H9 (cell line): ENCODE data around the gene PITHD1. TPM values are rescaled to one million over a fixed set of nuclear protein-coding genes. Genes with fewer than 3 reads are reported as not detected.

Experiments used
- DNase-seq: peaks from one replicate; pipeline ENCODE4 v3.0.0-alpha.2; 2017
- H2AFZ ChIP-seq: one replicate; pipeline ENCODE4 v1.6.1; 2013; ENCODE audit warnings: mild to moderate bottlenecking, low read length, control low read depth, moderate library complexity
- H2AK5ac ChIP-seq: 2 replicates; pipeline ENCODE4 v1.6.1; 2013; ENCODE audit warnings: low read length, control low read depth, mixed read lengths; ENCODE audit not compliant: insufficient read length
- H2BK120ac ChIP-seq: one replicate; pipeline ENCODE4 v1.6.1; 2013; ENCODE audit warnings: low read depth, mild to moderate bottlenecking, low read length, control low read depth, inconsistent platforms; ENCODE audit not compliant: poor library complexity, severe bottlenecking
- H2BK12ac ChIP-seq: 2 replicates; pipeline ENCODE4 v1.6.1; 2013; ENCODE audit warnings: low read length, control low read depth, mixed read lengths, low read depth; ENCODE audit not compliant: insufficient read length
- H2BK15ac ChIP-seq: 2 replicates; pipeline ENCODE4 v1.6.1; 2013; ENCODE audit warnings: low read depth, low read length, control low read depth
- H2BK20ac ChIP-seq: one replicate; pipeline ENCODE4 v1.6.1; 2013; ENCODE audit warnings: low read depth, mild to moderate bottlenecking, low read length, control low read depth, inconsistent platforms; ENCODE audit not compliant: poor library complexity, severe bottlenecking
- H2BK5ac ChIP-seq: 2 replicates; pipeline ENCODE4 v1.6.1; 2013; ENCODE audit warnings: low read length, control low read depth, mixed read lengths; ENCODE audit not compliant: insufficient read length
- H3K14ac ChIP-seq: 2 replicates; pipeline ENCODE4 v1.6.1; 2013; ENCODE audit warnings: low read length, control low read depth; ENCODE audit not compliant: insufficient read depth
- H3K18ac ChIP-seq: 2 replicates; pipeline ENCODE4 v1.6.1; 2013; ENCODE audit warnings: low read depth, mild to moderate bottlenecking, mixed read lengths, low read length, control low read depth; ENCODE audit not compliant: insufficient read length
- H3K23ac ChIP-seq: 2 replicates; pipeline ENCODE4 v1.6.1; 2013; ENCODE audit warnings: low read length, control low read depth, mixed read lengths, low read depth; ENCODE audit not compliant: insufficient read length
- H3K23me2 ChIP-seq: 2 replicates; pipeline ENCODE4 v1.6.1; 2013; ENCODE audit warnings: low read depth, mild to moderate bottlenecking, mixed read lengths, low read length, control low read depth; ENCODE audit not compliant: insufficient read length, poor library complexity, severe bottlenecking
- H3K27ac ChIP-seq: 2 replicates; pipeline ENCODE4 v1.5.1; 2013; ENCODE audit warnings: low read length, control low read depth, mixed read lengths, low read depth; ENCODE audit not compliant: insufficient read length
- H3K27me3 ChIP-seq: 2 replicates; pipeline ENCODE4 v1.6.1; 2013; ENCODE audit warnings: low read length, control low read depth, inconsistent platforms; ENCODE audit not compliant: insufficient read depth
- H3K4ac ChIP-seq: 2 replicates; pipeline ENCODE4 v1.6.1; 2013; ENCODE audit warnings: low read depth, mild to moderate bottlenecking, control low read depth, inconsistent platforms, low read length, moderate library complexity
- H3K4me1 ChIP-seq: 2 replicates; pipeline ENCODE4 v1.6.1; 2013; ENCODE audit warnings: low read length, control low read depth, inconsistent platforms; ENCODE audit not compliant: insufficient read depth
- H3K4me2 ChIP-seq: 2 replicates; pipeline ENCODE4 v1.6.1; 2013; ENCODE audit warnings: low read length, control low read depth, mixed read lengths; ENCODE audit not compliant: insufficient read length, insufficient read depth
- H3K56ac ChIP-seq: 2 replicates; pipeline ENCODE4 v1.6.1; 2013; ENCODE audit warnings: low read depth, mild to moderate bottlenecking, mixed read lengths, low read length, control low read depth; ENCODE audit not compliant: insufficient read length
- H3K79me1 ChIP-seq: 2 replicates; pipeline ENCODE4 v1.6.1; 2013; ENCODE audit warnings: low read depth, mild to moderate bottlenecking, moderate library complexity, low read length, control low read depth, inconsistent platforms; ENCODE audit not compliant: insufficient read depth, poor library complexity, severe bottlenecking
- H3K79me2 ChIP-seq: 2 replicates; pipeline ENCODE4 v1.6.1; 2013; ENCODE audit warnings: low read length, control low read depth, inconsistent platforms; ENCODE audit not compliant: insufficient read depth
- H3K9ac ChIP-seq: 2 replicates; pipeline ENCODE4 v1.6.1; 2013; ENCODE audit warnings: low read length, control low read depth, mixed read lengths; ENCODE audit not compliant: insufficient read length; ENCODE audit errors: extremely low read depth
- H3K9me3 ChIP-seq: one replicate; pipeline ENCODE4 v1.6.1; 2013; ENCODE audit warnings: low read depth, low read length, inconsistent platforms; ENCODE audit not compliant: control insufficient read depth
- H3T11ph ChIP-seq: one replicate; pipeline ENCODE4 v1.6.1; 2013; ENCODE audit warnings: mild to moderate bottlenecking, low read length, control low read depth, inconsistent platforms
- H4K20me1 ChIP-seq: one replicate; pipeline ENCODE4 v1.6.1; 2013; ENCODE audit not compliant: control insufficient read depth, insufficient read length, insufficient read depth
- H4K5ac ChIP-seq: 2 replicates; pipeline ENCODE4 v1.6.1; 2013; ENCODE audit warnings: low read depth, mild to moderate bottlenecking, mixed read lengths, low read length, control low read depth; ENCODE audit not compliant: insufficient read length
- H4K8ac ChIP-seq: replicated peaks from 2 replicates; pipeline ENCODE4 v1.6.1; 2013; ENCODE audit warnings: low read length, control low read depth, mixed read lengths, low read depth; ENCODE audit not compliant: insufficient read length
- H4K91ac ChIP-seq: 2 replicates; pipeline ENCODE4 v1.6.1; 2013; ENCODE audit warnings: low read depth, mild to moderate bottlenecking, moderate library complexity, mixed read lengths, low read length, control low read depth; ENCODE audit not compliant: insufficient read length
- H3K27ac Mint-ChIP-seq, 3 experiments: 2 replicates in 2 of 3; 3 replicates in 1 of 3; pipeline ENCODE4 v1.8.0; 2020 to 2021; ENCODE audit warnings: mixed read lengths in 3 of 3, mild to moderate bottlenecking in 1 of 3, moderate library complexity in 1 of 3
- H3K27me3 Mint-ChIP-seq: 2 replicates; pipeline ENCODE4 v1.8.0; 2021; ENCODE audit warnings: low read depth, mild to moderate bottlenecking, moderate library complexity, mixed read lengths
- H3K36me3 Mint-ChIP-seq, 3 experiments: 2 replicates in 2 of 3; 3 replicates in 1 of 3; pipeline ENCODE4 v1.8.0; 2020 to 2021; ENCODE audit warnings: low read depth in 3 of 3, mixed read lengths in 3 of 3; ENCODE audit not compliant: insufficient read depth in 1 of 3
- H3K4me1 Mint-ChIP-seq, 2 experiments: 2 replicates each; pipeline ENCODE4 v1.8.0; 2020; ENCODE audit warnings: mixed read lengths in 2 of 2
- H3K4me3 Mint-ChIP-seq, 2 experiments: 2 replicates in 1 of 2; 3 replicates in 1 of 2; pipeline ENCODE4 v1.8.0; 2020 to 2021; ENCODE audit warnings: mild to moderate bottlenecking in 2 of 2, mixed read lengths in 2 of 2, moderate library complexity in 1 of 2
- H3K9me3 Mint-ChIP-seq, 2 experiments: 2 replicates in 1 of 2; 3 replicates in 1 of 2; pipeline ENCODE4 v1.8.0; 2020; ENCODE audit warnings: mild to moderate bottlenecking in 2 of 2, mixed read lengths in 2 of 2, moderate library complexity in 1 of 2
- CTCF ChIP-seq: fragments of 200-600 bp; sonication (generic); conservative IDR thresholded peaks from 3 replicates; pipeline ENCODE4 v1.8.0; 2021; ENCODE audit warnings: antibody characterized with exemption, mild to moderate bottlenecking
- WGBS: extraction: QIAGEN DNeasy Blood & Tissue Kit; methylation state at CpG from one replicate; pipeline ENCODE4 v1.1.7; 2013; ENCODE audit warnings: missing lambda C conversion rate, low lambda C conversion rate, mixed read lengths; ENCODE audit not compliant: insufficient read length; ENCODE audit errors: extremely low coverage; 5-methylcytosine and 5-hydroxymethylcytosine counted together
- total RNA-seq: library from RNA; stranded (reverse); gene quantifications from 2 replicates; pipeline ENCODE4 v1.2.1, GENCODE V29; 2021

PITHD1 gene
- total RNA-seq, 1 experiment from 2014 or later, result 92.0 TPM

- no peak overlapping the region for H2BK15ac ChIP-seq
- no peak overlapping the region for H3K56ac ChIP-seq
- no CpG with 5 or more reads among the region's 2 CpGs for WGBS
- no peak overlapping the region for H3K4ac ChIP-seq
- H3K23me2 ChIP-seq, result peaks cover 6% of the 10 kb centered on the region
- H2AFZ ChIP-seq, result no peak overlapping the region
- H3K4me1 Mint-ChIP-seq, result peaks cover 11 to 22% of the 10 kb centered on the region in 2 experiments
- no peak overlapping the region for H2AK5ac ChIP-seq
- H3K9me3 ChIP-seq, result no peaks in the 10 kb centered on the region
- peaks cover 10% of the 10 kb centered on the region; the same call in 1 of the 2 replicates for H3K79me2 ChIP-seq
- no peak overlapping the region for H3K27ac ChIP-seq
- no peak overlapping the region for H3K9ac ChIP-seq
- TF ChIP-seq CTCF, result no peak
- H2BK12ac ChIP-seq, result no peak overlapping the region
- peaks cover 5 to 18% (median 13%) of the 10 kb centered on the region in 3 experiments; a peak in 6 of 7 replicates for H3K36me3 Mint-ChIP-seq
- H4K20me1 ChIP-seq, result no peaks in the 10 kb centered on the region
- H3K23ac ChIP-seq, result no peak overlapping the region
- no peak overlapping the region for H3K14ac ChIP-seq
- peaks cover 12% of the 10 kb centered on the region for H3K79me1 ChIP-seq
- H3K4me3 Mint-ChIP-seq, result peak overlapping the region in 1 of 2 experiments; percentile 42; a peak in 3 of 5 replicates
- H3K27me3 ChIP-seq, result no peaks in the 10 kb centered on the region
- DNase-seq, result no peak
- no peak overlapping the region for H3K18ac ChIP-seq
- H4K5ac ChIP-seq, result no peak overlapping the region
- H3K4me1 ChIP-seq, result no peaks in the 10 kb centered on the region; the same call in 1 of the 2 replicates
- H2BK120ac ChIP-seq, result no peak overlapping the region
- H2BK20ac ChIP-seq, result no peak overlapping the region
- H3K27ac Mint-ChIP-seq, result no peak overlapping the region
- no peak overlapping the region for H4K91ac ChIP-seq
- no peak overlapping the region for H2BK5ac ChIP-seq
- no peak overlapping the region for H3T11ph ChIP-seq
- no peaks in the 10 kb centered on the region for H3K9me3 Mint-ChIP-seq
- no peak overlapping the region for H4K8ac ChIP-seq
- no peaks in the 10 kb centered on the region for H3K27me3 Mint-ChIP-seq
- no peak overlapping the region for H3K4me2 ChIP-seq
These were observed 2.0 kb upstream of the PITHD1 start for GRCh38 chr1:23776217-23776616.
